Inflammatory macrophage treated with lipopolysaccharide for 4 hours (primary cell): ENCODE measurements around the gene TACC2.

ENCODE experiments used
- DNase-seq: peaks from one replicate; pipeline ENCODE4 v3.0.0-alpha.2; 2020

TACC2 gene

DNA sequence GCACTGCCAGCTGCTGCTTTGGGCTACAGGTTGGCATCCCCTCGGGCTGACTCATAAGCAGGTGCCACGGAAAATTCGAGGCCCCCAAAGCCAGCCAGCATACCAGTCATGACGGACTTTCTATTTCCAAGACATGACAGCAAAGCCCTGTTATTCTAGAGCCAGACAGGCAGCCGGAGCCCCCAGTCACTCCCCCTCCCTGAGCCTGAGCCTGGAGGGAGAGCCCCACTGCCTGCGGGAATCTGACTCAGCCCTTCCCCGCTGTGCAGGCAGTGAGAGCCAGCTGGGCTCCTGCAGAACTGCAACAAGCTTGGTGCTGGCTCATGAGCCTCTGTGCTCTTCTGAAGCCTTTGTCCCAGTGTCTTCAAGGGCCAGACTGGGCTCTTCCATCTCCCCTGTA is 297.9 kb downstream of the TACC2 start:
- DNase-seq, result no peak

DNA sequence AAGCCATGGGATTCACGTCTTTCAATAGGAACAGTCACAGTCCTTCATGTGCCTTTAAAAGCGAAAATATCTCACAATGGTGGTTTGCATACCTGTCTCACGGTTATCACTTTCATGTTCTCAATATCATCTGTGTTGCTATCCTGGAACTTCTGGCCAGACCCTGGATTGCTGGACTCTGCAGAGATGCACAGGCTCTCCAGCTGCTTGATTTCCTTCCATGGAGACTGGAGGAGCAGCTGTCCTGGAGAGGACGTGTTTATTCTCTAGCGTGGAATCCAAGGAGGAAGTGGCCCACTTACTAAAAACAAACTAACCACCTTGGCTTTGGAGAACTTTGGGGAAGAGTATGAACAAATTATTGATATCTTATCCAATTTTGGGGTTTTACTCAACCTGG is 298.6 kb downstream of the TACC2 start:
- no peak for DNase-seq

GRCh38 chr10:122288262-122288661 is 299.3 kb downstream of the TACC2 start:
- DNase-seq, result no peak

DNA sequence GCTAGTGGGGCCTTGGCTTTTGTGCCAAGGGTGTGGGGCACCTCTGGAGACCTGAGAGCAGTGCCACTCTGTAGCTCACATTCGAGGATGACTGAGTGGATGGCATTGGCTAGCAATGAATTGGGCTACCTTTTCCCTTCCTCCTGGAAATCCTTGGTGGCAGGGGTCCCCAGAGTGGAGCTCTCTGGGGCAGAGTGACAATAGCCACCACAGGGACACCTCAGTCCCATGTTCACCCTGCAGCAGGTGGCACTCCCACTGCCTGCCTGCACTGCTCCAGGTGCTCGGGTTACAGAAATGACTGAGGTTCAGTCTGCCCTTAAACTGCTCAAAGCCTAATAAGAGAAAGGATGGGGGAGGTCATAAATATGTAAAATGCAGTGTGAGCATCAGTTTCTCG is 300.0 kb downstream of the TACC2 start:
- no peak for DNase-seq

DNA sequence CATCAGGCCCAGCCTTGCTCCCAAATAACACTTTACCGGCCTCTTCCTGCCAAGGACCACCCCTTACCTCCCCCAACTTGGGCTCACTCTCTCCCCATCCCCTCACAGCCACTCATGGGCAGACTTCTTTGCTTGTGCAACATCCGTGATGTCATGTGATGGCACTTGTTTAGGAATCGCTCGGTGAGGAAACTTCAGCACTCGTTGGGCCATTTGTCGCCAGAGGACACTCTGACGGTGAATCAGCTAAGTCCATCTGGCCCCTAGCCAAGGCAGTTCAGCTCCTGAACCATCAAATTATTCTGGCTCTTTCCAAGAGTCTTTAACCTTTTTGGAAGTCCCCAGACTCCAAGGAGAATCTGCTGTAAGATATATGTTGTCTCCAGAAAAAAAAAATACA is 301.4 kb downstream of the TACC2 start:
- DNase-seq, result no peak

- no peak for DNase-seq
Measured at GRCh38 chr10:122290833-122291532, 302.0 kb downstream of the TACC2 start.

GRCh38 chr10:122291739-122292138 is 302.8 kb downstream of the TACC2 start:
- no peak for DNase-seq

DNA sequence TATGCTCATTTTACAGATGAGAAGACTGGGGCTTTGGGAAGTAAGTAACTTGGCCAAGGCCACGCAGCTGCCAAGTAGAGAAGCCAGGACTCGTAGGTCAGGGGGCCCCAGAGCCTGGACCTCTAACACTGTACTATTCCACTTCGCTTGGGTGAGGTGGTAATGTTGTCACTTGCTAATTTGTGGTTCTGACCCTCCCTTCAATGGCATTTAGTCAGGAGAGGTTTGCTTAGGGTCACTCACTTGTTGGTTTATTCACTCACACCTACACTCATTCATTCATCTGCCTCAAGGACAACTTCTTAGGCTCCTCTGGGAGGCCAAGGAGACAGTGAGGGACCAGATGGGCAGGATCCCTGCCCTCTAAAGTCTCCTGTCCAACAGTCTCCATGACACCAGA is 303.4 kb downstream of the TACC2 start:
- DNase-seq, result no peak

DNA sequence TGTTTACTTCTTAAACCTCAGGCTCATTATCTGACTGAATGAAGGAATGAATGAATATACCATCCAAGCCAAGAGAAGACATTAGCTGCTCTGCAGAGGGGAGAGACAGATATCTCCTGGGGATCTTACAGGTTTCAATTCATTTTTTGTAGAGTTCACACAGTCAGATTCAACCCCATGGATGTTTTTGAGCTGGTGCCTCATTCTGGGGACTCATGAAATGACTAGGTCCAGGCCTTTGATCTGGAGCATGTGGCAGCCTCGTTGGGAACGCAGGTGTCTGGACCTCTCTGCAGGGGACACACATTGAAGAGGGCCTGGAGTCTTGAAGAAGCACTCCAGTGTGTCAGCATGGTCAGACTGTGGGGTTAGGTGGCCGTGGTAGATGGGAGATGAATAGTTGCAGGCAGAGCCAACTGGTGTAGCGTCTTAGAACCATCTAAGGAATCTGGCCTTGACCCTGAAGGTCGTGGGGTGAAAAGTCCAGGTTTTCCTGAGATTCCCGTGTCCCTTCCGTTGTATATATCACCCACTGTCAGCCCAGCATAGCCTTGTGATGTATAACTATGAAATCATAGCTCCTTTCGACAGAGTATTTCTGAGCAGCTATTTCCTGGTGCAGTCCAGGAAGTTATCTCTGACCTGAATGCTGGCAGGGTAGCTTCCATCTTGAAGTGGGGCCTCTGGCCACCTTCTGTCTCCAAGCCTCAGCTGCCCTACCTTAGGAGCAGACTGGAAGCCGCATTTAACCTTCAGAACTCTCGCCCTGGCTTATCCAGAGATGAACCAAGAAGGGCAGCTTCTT is 304.4 kb downstream of the TACC2 start:
- no peak for DNase-seq

DNA sequence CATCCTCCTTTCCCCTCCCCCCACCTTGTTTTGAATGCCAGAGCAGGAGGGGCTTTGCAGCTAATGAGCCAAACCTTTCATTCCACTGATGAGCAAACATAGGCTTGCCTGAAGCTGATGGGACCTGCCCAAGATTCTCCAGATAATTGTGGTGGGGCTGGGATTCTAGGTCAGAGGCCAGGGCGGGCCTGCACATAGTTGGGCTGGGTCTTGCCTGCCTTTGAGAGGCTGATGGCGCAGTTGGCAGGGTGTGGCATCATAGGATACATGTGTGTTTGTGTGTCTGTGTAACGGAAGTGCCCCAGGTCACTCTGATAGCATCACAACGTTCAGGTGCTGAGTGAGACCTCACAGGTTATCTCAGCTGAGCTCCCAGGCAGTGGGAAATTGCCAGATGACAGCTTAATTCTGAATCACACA is 305.0 kb downstream of the TACC2 start:
- DNase-seq, result no peak

- DNase-seq, result no peak
Measured at GRCh38 chr10:122294511-122295450, 305.8 kb downstream of the TACC2 start.

DNA sequence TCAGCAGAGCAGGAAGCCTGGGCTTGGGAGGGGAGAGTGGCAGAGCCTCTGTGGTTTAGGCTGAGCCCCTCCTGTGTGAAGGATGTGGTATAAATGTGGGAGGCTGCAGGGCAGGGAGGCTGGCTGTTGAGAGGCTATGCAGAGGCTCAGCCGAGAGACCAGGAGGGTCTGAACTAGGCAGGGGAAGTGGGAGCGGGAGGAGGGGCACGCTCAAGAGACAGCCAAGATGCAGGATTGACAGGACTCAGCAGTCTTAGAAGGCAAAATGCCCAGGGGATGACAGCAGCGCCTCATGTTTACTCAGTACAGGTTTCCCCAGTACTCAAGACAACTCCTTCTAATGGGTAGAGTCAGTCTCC is 306.5 kb downstream of the TACC2 start:
- no peak for DNase-seq

GRCh38 chr10:122296363-122297120 is 307.6 kb downstream of the TACC2 start:
- no peak for DNase-seq

GRCh38 chr10:122297583-122297982 is 308.6 kb downstream of the TACC2 start:
- no peak for DNase-seq

DNA sequence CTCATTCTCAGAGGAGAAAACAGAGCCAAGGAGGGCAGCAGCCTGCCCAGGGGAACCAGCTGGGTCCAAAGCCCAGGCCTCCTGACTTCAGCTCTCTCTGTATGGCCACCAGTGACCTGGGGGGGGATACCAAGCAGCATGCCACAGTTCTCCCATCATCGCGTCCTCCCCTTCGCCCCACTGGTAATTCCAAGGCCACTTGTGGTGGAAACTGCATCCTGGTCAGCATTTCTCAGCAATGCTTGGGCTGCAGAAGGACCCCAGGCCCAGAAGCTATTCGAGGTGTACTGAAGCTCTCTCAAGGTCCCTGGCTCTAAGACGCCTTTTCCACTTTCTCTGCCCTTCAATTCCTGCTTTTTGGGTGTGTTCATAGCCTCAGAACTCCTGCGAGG is 309.2 kb downstream of the TACC2 start:
- no peak for DNase-seq

- peak; percentile 58 for DNase-seq
Measured at GRCh38 chr10:122298598-122299301, 309.8 kb downstream of the TACC2 start.

DNA sequence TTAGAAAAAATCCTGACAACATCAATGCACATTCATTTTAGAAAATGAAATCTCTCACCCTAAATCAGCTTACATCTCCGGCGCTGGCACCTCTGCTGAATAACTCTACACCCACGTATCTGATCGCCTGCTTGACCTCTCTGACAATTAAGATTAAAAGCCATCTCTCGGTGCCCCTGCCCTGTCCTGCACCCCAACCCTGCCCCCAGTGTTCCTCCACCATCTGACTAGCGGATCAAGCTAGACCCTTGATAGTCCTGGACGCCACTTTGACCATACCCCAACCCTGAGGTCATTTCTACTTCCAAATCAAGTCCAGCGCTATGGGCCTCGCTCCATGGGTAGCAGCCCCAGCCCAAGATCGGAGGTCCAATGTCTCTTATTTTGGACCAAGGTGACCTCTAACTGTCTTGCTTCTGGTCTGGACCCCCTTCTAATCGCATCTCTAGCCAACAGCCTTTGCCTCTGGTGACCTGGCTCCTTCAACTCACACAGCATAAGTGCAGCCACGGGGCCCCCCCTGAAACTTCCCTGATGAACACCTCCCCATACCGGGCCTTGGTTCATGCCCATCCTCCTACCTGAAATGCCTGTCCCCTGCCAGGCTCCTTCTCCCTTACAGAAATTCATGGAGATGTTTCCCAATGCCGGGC is 310.6 kb downstream of the TACC2 start:
- DNase-seq, result no peak

GRCh38 chr10:122301055-122301810 is 312.3 kb downstream of the TACC2 start:
- DNase-seq, result no peak

DNA sequence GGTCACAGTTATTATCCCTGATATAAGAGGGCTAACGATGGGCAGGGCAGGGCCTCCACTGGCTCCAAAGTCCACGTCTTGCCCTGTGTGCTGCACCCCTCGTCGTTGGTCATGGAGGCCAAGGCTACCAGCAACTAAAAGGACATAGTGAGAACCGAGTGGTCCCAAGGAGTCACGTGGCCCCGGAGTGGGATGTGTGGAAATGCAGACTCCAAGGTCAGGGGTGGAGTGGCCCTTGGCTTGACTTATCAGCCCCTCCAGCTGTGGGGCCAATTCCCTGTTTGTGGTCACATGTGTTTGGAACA is 312.8 kb downstream of the TACC2 start:
- DNase-seq, result no peak

- no peak for DNase-seq
Measured at GRCh38 chr10:122302315-122302714, 313.4 kb downstream of the TACC2 start.
